CD14-positive monocyte (primary cell): Measurements from ENCODE around the gene INPP4B. TPM values are rescaled to one million over a fixed set of nuclear protein-coding genes. Genes with fewer than 3 reads are reported as not detected.

ENCODE experiments used
- DNase-seq, 3 donors: peaks; one replicate each; pipeline ENCODE4 v3.0.0-alpha.2; 2011 to 2022
- H2AFZ ChIP-seq: 2 replicates; pipeline ENCODE4 v1.6.0; 2012; ENCODE audit warnings: mild to moderate bottlenecking, low read depth, low read length, inconsistent platforms; ENCODE audit not compliant: insufficient read depth, poor library complexity, severe bottlenecking
- H3K27ac ChIP-seq, 2 donors: 1 replicate in 1 of 2; 2 replicates in 1 of 2; pipeline ENCODE4 v1.5.1; 2012 to 2013; ENCODE audit warnings: low read length in 2 of 2, control low read depth in 1 of 2, inconsistent platforms in 1 of 2, low read depth in 1 of 2, mild to moderate bottlenecking in 1 of 2
- H3K27me3 ChIP-seq, 2 donors: one replicate each; pipeline versions ENCODE4 v1.6.0 to v1.6.1; 2011 to 2013; ENCODE audit warnings: low read length in 2 of 2; ENCODE audit not compliant: control insufficient read depth in 2 of 2, insufficient read depth in 2 of 2
- H3K36me3 ChIP-seq, 2 donors: replicated peaks in 1 of 2; 1 replicate in 1 of 2; 2 replicates in 1 of 2; pipeline versions ENCODE4 v1.5.1 to v1.6.1; 2012 to 2013; ENCODE audit warnings: low read length in 2 of 2, control low read depth in 1 of 2, inconsistent platforms in 1 of 2, mild to moderate bottlenecking in 1 of 2; ENCODE audit not compliant: insufficient read depth in 2 of 2, control insufficient read depth in 1 of 2
- H3K4me1 ChIP-seq, 2 donors: 1 replicate in 1 of 2; 2 replicates in 1 of 2; pipeline versions ENCODE4 v1.5.1 to v1.6.1; 2012 to 2013; ENCODE audit warnings: low read length in 2 of 2, control low read depth in 1 of 2, inconsistent platforms in 1 of 2, mild to moderate bottlenecking in 1 of 2, moderate library complexity in 1 of 2; ENCODE audit not compliant: insufficient read depth in 2 of 2, control insufficient read depth in 1 of 2
- H3K4me2 ChIP-seq: replicated peaks from 2 replicates; pipeline ENCODE3; 2012; ENCODE audit warnings: low read length, moderate library complexity, mild to moderate bottlenecking; ENCODE audit not compliant: poor library complexity, severe bottlenecking; ENCODE audit errors: extremely low read depth
- H3K4me3 ChIP-seq, 3 experiments: fragments of 200-600 bp in 1 of 3; sonication (generic) in 1 of 3; replicated peaks in 1 of 3; 1 replicate in 2 of 3; 2 replicates in 1 of 3; pipeline ENCODE4 v1.5.1; 2011 to 2013; ENCODE audit warnings: low read length in 3 of 3, mild to moderate bottlenecking in 3 of 3, control low read depth in 2 of 3, low read depth in 2 of 3, inconsistent platforms in 1 of 3, moderate library complexity in 1 of 3
- H3K79me2 ChIP-seq: 2 replicates; pipeline ENCODE4 v1.6.0; 2012; ENCODE audit warnings: mild to moderate bottlenecking, control low read depth, inconsistent platforms, low read length, moderate library complexity; ENCODE audit not compliant: insufficient read depth
- H3K9ac ChIP-seq: 2 replicates; pipeline ENCODE4 v1.6.0; 2017; ENCODE audit warnings: low read length, mild to moderate bottlenecking; ENCODE audit not compliant: insufficient read depth, poor library complexity, severe bottlenecking
- H3K9me3 ChIP-seq, 2 donors: replicated peaks in 1 of 2; 1 replicate in 1 of 2; 2 replicates in 1 of 2; pipeline versions ENCODE4 v1.5.1 to v1.6.1; 2012 to 2013; ENCODE audit warnings: low read length in 2 of 2, control low read depth in 1 of 2; ENCODE audit not compliant: control insufficient read depth in 1 of 2, insufficient read depth in 1 of 2
- H4K20me1 ChIP-seq: 2 replicates; pipeline ENCODE4 v1.6.0; 2012; ENCODE audit warnings: mild to moderate bottlenecking, low read length, control low read depth, moderate library complexity; ENCODE audit not compliant: insufficient read depth
- H3K27ac Mint-ChIP-seq, 7 donors: one replicate each; pipeline ENCODE4 v1.8.0; 2020; ENCODE audit warnings: mild to moderate bottlenecking in 7 of 7, mixed read lengths in 7 of 7, moderate library complexity in 6 of 7, inconsistent platforms in 2 of 7
- H3K27me3 Mint-ChIP-seq, 3 donors: one replicate each; pipeline ENCODE4 v1.8.0; 2021 to 2022; ENCODE audit warnings: low read depth in 3 of 3, mild to moderate bottlenecking in 3 of 3, mixed read lengths in 3 of 3, moderate library complexity in 3 of 3, inconsistent platforms in 1 of 3
- H3K36me3 Mint-ChIP-seq, 2 donors: one replicate each; pipeline ENCODE4 v1.8.0; 2020; ENCODE audit warnings: mixed read lengths in 2 of 2, inconsistent platforms in 1 of 2, mild to moderate bottlenecking in 1 of 2
- H3K4me1 Mint-ChIP-seq: one replicate; pipeline ENCODE4 v1.8.0; 2020; ENCODE audit warnings: mild to moderate bottlenecking, mixed read lengths
- H3K4me3 Mint-ChIP-seq, 2 donors: one replicate each; pipeline ENCODE4 v1.8.0; 2020; ENCODE audit warnings: mild to moderate bottlenecking in 2 of 2, mixed read lengths in 2 of 2, moderate library complexity in 1 of 2
- H3K9me3 Mint-ChIP-seq, 7 donors: one replicate each; pipeline ENCODE4 v1.8.0; 2020 to 2022; ENCODE audit warnings: mixed read lengths in 7 of 7, mild to moderate bottlenecking in 6 of 7, moderate library complexity in 6 of 7, inconsistent platforms in 2 of 7
- CTCF ChIP-seq: fragments of 200-600 bp; IDR thresholded peaks from one replicate; pipeline ENCODE4 v1.8.0; 2022; ENCODE audit warnings: antibody characterized with exemption, mild to moderate bottlenecking
- WGBS: methylation state at CpG from one replicate; pipeline ENCODE4 v1.1.5; 2013; ENCODE audit warnings: missing lambda C conversion rate; ENCODE audit not compliant: insufficient coverage; 5-methylcytosine and 5-hydroxymethylcytosine counted together
- intact Hi-C, 2 donors: fragments of 100-400 bp; cut with micrococcal nuclease; formaldehyde crosslinking; loops; one replicate each; pipeline versions ENCODE4 v1.15.0 to v1.15.1; 2023
- polyA plus RNA-seq, 3 donors: library from polyadenylated mRNA; depleted of rRNA in 1 of 3; unstranded in 2 of 3; stranded (reverse) in 1 of 3; fragments of 300-500 nt in 2 of 3; fragments of >200 nt in 1 of 3; fragmentation: Illumina TruSeq in 2 of 3; gene quantifications; 1 replicate in 2 of 3; 2 replicates in 1 of 3; pipeline ENCODE4 v1.2.3, GENCODE V29; 2012 to 2021

Gene INPP4B
- polyA plus RNA-seq, 3 donors: 0.13 to 0.38 (median 0.22) TPM

- peaks cover 0 to 2% (median 0%) of the 10 kb centered on the region in 7 donors for H3K9me3 Mint-ChIP-seq
- no peaks in the 10 kb centered on the region for H3K4me1 ChIP-seq
- no peak overlapping the region for H2AFZ ChIP-seq
- H3K9me3 ChIP-seq: no peaks in the 10 kb centered on the region
- no peaks in the 10 kb centered on the region for H4K20me1 ChIP-seq
- H3K4me3 ChIP-seq: no peak overlapping the region
- H3K79me2 ChIP-seq: no peaks in the 10 kb centered on the region
- no peak overlapping the region for H3K4me2 ChIP-seq
- H3K36me3 ChIP-seq: no peaks in the 10 kb centered on the region
- no peak overlapping the region for H3K27ac Mint-ChIP-seq
- H3K27ac ChIP-seq: no peak overlapping the region
- no peak for DNase-seq
- TF ChIP-seq CTCF: no peak
- H3K27me3 Mint-ChIP-seq: peaks cover 0 to 2% (median 0%) of the 10 kb centered on the region in 3 donors
- H3K36me3 Mint-ChIP-seq: no peaks in the 10 kb centered on the region
- H3K9ac ChIP-seq: no peak overlapping the region
- WGBS: no CpG with 5 or more reads among the region's 2 CpGs
- H3K4me1 Mint-ChIP-seq: peaks cover 6% of the 10 kb centered on the region
- intact Hi-C loops: no loop called here
- no peaks in the 10 kb centered on the region for H3K27me3 ChIP-seq
- no peak overlapping the region for H3K4me3 Mint-ChIP-seq
Measured at GRCh38 chr4:142265946-142266345, 580.2 kb downstream of the INPP4B start.

- WGBS: no CpG with 5 or more reads among the region's 3 CpGs
- H3K79me2 ChIP-seq: no peaks in the 10 kb centered on the region
- H3K27ac ChIP-seq: no peak overlapping the region
- Mint-ChIP-seq H3K36me3 (no peaks in the 10 kb centered on the region), H3K9me3 (peaks cover 0 to 2% (median 0%) of the 10 kb centered on the region in 7 donors), H3K4me3 (no peak overlapping the region), H3K27ac (no peak overlapping the region), H3K27me3 (peaks cover 0 to under 1% (median 0%) of the 10 kb centered on the region in 3 donors), H3K4me1 (peaks cover 6% of the 10 kb centered on the region)
- H3K36me3 ChIP-seq: no peaks in the 10 kb centered on the region
- H3K9ac ChIP-seq: no peak overlapping the region
- no peak for TF ChIP-seq CTCF
- no peaks in the 10 kb centered on the region for H3K4me1 ChIP-seq
- no peak overlapping the region for H2AFZ ChIP-seq
- no peaks in the 10 kb centered on the region for H3K9me3 ChIP-seq
- H3K27me3 ChIP-seq: no peaks in the 10 kb centered on the region
- H3K4me2 ChIP-seq: no peak overlapping the region
- H3K4me3 ChIP-seq: no peak overlapping the region
- H4K20me1 ChIP-seq: no peaks in the 10 kb centered on the region
- intact Hi-C loops: no loop called here
- DNase-seq: no peak
Measured at GRCh38 chr4:142265536-142265935, 580.6 kb downstream of the INPP4B start.
